ENCODE data around the gene BTRC.
"Not testable (repeated sequence)": the region's sequence is repeated elsewhere in the genome, so short reads cannot be mapped to it uniquely, and the experiment has no call there.

Gene BTRC

DNA sequence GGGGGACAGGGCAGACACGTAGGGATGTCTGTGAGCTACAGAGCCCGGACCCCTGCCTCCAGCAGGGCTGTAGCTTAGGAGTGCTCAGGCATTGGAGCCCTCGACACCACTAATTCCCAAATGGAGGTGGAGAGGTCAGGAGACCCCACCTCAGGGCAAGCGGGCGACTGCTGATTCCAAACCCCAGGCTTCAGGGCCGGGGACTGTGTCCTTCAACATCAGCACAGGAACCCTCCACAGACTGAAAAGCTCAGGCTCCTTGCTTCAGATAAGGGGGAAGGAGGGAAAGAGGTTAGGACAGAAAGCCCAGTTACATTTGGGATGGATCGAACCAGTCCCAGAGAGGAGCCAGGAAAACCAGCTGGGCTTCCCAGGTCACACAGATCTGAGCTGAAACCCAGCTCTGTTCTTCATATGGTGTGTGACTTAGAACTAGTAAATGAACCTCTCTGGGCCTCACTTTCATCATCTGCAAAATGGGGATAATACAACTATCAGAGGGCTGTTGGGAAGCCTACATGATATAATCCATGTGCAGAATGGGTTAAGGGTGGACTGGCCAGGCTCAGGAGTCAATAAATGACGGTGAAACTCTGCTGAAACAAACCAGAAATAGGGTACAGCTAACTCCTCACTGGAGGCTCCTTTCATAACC lies 217.4 kb downstream of the BTRC start:
- DNase-seq = no peak

DNA sequence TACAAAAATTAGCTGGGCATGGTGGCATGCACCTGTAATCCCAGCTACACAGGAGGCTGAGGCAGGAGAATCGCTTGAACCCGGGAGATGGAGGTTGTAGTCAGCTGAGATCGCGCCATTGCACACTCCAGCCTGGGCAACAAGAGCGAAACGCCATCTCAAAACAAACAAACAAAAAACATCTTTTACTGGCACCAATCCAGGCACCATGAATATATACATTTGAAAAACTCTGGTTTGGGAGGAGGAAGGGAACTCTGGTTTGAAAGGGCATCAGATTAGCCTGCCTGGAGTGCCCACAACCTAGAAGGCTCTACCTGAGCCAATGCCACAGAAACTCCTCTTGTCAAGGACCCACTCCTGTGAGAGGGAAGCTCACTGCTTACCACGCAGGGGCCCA lies 218.2 kb downstream of the BTRC start:
- DNase-seq = no peak

DNA sequence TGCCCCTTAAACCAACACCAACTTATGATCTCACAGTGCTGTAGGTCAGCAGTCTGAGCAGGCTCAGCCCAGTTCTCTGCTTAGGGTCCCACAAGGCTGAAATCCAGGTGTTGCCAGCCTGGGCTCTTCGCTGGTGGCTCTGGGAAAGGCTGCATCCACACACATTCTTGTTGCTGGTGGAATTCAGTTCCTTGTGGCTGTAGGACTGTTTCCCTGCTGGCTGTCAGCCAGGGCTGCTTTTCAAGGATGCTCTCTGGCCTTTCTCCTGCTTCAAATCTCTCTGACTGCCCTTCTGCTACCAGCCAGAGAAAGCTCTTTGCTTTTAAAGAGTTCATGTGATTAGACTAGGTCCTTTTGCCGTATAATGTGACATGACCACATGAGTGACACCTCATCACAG lies 218.8 kb downstream of the BTRC start:
- no peak for DNase-seq

DNA sequence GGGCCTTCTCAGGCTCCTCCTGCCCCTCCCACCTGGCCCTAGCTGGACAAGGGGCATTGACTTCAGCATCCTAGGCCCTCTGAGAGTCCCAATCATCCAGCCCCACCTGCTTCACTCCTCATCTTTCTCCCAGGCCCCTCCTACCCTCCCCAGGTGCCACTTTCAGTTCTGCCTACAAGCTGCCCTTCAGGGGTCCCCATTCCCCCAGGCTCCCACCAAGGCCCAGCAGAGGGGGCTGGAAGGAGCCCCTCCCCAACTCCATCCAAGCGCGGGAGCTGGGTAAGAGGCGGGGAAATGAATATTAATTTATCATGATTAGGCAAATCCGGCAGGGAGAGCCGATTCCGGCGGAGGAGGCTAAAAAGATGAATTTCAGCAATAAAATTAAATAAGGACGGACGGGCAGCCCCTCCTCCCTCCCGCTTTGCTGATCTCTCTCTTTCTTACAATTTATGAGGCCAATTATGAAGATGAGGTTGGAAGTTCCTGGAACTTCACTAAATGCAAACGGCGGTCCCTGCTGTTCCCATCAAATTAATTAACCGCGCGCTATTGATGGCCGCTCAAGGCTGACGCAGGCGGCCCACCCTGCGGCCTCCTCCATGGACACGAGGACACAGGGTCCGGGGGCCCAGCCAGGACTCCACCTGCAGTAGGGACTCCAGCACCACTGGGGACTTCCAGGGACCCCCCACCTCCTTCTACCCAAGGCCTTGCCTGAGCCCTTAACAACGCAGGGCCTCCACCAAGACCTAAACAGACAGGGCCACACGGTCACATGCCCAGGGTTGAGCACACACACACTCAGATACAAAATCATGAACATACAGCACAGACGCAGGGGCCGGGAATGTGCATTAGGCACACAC lies 220.2 kb downstream of the BTRC start:
- no peak for DNase-seq

DNA sequence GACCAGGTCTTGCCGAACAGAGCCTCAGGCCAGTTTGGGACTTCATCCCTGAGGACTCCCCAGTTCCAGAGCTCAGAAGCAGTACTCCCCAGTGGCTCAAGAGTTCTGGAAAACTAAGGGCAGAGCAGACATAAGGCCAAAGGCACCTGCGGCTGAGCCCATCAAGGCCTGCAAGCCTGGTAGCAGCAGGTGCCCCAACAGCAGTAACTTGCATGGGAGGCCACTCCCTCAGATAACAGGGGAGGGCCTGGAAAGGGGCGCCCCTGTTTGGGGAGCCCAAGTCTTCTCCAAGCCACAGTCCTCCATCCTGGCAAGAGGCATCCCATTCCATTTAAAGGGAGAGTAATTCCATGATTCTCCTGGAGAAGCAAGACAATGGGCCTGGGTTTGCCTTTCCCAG lies 221.1 kb downstream of the BTRC start:
- DNase-seq = no peak

DNA sequence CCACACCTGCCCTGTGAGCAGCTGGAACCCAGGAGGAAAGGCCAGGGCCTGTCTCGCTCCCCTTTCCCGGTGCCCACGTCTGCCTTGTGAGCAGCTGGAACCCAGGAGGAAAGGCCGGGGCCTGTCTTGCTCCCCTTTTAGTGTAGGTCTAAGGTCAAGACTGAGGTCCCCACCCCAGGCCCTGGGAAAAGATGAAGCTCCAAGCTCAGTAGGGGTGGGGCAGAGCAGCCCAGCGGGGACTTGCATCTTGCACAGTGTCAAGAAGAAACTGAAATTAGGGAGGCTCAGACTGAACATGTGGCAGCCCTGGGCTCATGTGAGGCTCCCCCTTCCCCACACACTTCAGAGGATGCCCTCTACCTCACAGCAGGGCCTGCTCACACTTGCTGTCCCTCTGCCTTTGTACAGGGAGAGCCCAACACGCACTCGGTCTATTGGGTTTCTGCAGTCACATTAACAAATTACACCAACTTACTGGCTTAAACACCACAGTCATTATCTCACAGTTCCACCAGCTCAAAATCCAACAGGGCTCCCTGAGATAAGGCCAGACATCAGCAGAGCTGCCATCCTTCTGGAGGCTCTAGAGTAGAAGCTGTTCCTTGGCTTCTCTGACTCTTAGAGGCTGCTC lies 221.7 kb downstream of the BTRC start:
- DNase-seq = no peak

DNA sequence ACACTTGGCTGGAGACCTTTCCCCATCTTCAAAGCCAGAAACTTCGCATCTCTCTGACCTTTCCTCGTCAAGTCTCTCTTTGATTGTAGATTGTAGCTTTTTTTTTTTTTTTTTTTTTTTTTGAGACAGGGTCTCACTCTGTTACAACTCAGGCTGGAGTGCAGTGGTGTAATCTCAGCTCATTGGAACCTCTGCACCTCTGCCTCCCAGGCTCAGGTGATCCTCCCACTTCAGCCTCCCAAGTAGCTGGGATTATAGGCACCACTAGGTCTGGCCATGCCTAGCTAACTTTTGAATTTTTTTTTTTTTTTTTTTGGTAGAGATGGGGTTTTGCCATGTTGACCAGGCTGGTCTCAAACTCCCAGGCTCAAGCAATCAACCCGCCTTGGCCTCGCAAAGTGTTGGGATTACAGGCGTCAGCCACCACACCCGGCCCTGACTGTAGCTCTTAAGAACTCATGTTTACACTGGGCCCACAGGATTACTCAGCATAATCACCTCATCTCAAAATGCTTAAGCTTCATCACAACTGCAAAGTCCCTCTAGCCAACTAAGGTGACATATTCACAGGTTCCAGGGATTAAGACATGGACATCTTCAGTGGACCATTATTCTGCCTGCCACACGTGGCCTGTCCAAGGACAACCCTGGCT lies 222.4 kb downstream of the BTRC start:
- no peak for DNase-seq

DNA sequence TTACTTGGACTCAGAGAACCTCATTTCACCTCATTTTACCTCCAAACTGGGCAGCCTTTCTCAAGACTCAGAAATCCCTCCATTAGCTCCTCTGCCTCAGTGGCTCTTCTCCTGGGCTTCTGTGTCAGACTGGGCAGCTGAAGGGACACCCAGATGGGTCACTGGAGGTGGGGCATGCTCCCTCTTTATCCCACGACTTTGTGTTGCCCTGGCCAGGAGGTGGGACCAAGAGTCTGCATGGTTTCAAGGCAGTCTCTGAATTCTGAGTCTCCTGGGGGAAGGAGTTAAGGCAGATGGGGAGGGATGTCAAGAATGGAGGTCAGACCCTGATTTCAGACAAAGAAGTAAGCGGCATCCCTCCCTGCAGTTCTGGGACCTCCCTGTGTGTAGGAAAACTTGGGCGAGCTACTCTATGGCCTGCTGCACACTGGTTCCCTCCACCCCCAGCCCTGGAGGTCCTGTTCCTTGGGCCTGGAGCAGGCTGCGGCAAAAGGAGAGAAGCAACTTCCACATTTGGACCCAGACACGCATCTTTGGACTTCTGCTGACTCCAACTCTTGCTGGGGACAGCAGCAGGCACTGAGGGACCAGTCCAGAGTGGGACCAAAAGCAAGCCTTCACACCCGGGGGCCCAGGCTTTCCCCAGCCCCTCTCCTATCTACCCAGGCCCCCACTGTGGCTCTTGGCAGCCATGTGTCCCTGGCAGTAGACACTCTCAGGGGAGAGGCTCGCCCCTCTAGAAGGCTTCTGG lies 223.3 kb downstream of the BTRC start:
- no peak for DNase-seq

DNA sequence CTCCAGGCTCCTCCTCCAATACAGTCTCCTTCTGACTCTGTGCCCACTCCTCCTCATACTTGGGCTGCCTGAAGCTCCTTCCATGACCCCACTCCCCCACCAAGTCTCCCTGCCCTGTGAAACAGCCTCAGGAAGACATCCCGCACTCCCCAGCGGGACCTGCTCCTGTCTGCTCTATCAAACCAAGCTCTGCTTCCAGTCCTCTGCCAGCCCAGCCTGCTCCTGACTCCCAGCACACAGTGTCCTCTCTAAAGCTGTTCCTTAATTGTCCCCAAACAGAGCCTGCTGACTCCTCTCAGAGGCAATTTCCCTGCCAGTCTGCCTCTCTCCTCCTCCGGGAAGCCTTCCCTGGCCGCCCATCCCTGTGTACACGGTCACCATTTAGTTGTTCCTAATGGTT lies 224.2 kb downstream of the BTRC start:
- no peak for DNase-seq

DNA sequence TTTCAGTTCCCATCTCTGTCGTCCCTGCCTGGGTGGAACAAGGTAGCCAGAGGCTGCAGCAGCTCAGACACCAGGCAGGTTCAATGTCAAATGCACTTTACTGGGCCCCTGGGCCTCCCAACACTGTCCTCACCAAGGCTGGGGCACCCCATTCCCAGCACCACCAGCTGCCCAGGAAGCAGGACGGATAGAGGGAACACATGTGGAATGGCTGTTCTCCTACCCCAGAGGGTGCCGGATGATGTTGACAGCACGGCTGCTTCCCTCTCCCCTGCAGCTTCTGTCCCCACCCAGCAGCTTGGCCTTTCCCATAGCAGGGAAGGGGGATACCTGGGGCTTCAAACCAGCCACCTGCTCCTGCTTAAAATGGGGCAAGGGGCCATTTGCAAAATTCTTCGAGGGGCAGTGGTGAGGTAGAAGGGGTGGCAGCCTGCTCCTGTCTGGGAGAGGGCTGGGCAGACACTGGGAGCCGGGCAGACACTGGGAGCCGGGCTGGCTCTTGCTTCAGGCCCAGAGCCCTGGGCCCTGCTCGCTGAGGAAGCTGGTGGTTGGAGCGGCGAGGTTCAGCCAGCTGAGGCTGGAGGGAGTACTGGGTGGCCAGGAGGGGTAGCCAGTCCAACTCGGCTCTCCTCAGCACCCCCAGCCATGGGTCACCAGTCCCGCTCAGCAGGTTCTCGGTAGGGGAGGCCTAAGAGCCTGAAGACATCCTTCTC lies 225.0 kb downstream of the BTRC start:
- DNase-seq = no peak

DNA sequence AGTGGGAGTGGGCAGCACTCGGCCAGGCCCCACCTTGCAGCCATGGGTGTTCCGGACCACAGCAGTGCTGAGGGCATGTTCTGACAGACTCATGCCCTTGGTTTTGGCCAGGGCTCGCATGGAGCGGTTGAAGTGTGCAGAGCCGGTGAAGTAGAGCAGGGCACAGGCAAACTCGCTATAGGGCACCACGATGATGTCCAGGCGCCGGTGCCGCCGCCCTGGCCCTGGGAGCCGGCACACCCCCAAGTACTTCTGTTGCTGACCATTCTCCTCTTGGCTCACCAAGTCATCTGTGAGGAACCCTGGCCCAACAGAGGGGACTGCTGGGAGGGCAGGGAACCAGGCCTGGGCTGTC lies 225.5 kb downstream of the BTRC start:
- DNase-seq = no peak

DNA sequence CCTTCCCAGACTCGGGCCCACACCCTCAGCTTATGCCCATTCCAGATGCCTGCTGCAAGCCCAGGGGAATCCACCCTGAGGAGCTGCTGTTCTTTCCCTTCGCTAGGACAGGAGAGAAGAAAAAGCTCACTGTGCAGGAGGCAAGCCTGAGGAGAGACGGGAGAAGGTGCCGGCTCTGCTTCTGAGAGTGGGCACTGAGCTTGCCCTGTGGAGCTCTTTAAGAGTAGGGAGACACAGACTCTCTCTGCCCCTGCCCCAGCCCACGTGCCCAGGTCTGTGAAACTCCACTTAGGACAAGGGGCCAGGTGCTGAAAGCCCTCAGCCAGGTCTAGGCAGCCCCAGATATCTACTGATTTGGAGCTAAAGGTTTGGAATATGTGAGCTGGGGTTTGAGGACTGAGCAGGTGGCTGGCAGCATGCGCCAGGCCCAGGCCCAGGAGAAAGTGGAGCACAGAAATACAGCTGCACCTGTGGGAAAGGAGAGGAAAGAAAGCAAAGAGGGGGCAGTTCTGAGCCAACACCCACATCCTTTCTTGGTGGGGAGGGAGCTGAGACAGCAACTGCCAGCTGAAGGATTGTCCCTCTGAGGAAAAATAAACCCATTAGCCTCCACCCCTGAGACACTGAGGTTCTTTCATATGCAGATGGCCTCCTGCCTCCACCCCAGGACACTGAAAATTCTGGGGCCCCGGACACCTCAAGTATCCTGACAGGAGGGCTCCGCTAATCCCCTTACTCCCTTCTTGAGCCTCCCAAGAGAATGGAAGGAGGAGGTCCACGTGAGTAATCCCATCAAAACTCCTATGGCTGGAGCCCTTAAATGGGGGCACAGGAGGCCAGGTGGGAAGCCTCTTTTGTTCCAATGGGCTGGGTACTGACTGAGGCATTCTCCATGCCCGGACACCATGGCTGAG lies 226.8 kb downstream of the BTRC start:
- DNase-seq = no peak

DNA sequence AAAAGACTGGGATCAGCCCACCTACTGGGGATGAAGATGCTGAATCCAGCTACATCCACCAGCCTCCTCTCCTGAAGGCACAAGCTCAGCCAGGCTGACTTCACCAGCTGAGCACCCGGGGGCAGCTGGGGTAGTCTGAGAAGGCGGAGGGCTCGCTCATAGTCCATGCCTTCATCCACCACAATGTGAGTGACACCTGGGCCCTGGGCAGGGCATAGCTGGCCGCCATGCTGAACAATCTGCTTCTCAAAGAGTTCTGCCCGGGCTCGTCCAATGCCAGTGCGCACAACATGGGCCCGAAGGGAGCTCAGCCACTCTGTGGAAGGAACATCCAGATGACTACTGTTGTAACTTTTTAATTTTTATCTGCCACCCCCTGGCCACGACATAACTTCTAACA lies 231.9 kb downstream of the BTRC start:
- no peak for DNase-seq

DNA sequence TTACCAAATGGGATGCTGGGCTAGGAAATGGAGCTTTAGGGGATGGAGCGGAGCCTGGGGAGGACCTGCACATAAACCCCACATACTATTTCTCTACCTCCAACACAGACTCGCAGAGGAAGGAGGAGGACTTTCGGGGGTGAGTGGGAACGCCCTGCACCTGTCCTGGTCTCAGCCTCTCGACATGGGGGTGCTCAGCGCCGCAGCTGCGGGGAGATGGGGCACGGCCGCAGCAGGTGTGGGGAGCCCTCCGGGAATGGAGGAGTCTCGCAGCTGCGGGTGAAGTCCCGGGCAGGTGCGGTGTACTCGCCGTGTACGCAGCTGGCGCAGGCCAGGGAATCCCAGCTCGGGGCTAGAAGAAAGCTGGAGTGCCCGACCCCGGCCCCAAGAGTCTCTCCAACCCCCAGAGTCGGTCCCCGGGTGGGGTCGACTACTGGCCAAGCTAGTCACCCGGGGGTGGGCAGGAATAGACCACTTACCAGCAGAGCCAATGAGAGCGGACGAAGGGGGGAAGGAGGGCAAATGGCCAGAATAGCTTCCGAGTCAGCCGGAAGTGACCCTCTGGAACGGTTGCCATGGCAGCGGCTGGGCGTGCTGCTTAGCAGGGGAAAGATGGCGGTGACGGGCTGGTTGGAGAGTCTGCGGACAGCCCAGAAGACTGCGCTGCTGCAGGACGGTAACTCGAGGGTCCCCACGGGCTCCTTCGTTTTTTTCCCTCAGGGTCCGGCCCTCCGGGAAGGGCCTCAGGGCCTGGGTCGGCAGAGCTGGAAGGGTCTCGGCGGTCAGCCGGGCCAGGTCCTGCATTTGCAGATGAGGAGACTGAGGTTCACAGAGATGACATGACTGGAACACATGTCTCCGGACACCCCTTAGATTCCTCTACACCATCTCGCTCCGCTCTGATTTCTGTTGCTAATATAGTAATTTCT lies 234.0 kb downstream of the BTRC start, which contains the start of the genes DPCD and POLL:
Gene DPCD, plus strand, starts transcription at position 597 of the 929 bp plus-strand sequence. Its CDS starts 16 bp downstream, at position 613.
Gene POLL, minus strand, starts transcription at position 533 of the 929 bp plus-strand sequence. CDS start 897 bp downstream, outside the sequence.
- peak; percentile 94 for DNase-seq

DNA sequence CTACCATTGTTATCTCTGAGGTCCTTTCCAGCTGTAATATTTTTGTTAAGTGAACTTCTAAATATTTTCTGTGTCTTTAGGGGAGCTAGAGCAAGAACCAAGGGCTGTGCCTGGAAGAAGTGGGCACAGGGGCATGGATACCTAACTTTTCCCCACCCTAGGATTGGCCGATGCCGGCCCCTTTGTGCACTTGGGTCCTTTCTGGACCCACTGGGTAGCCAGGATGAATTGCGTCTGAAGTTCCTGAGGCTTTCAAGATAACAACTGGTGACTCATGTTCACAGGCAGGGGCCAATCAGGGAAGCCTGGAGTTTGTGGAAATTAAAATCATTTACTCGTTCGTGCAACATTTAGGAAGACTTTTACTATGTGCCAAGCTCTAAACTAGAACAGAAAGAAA lies 234.9 kb downstream of the BTRC start:
- no peak for DNase-seq

DNA sequence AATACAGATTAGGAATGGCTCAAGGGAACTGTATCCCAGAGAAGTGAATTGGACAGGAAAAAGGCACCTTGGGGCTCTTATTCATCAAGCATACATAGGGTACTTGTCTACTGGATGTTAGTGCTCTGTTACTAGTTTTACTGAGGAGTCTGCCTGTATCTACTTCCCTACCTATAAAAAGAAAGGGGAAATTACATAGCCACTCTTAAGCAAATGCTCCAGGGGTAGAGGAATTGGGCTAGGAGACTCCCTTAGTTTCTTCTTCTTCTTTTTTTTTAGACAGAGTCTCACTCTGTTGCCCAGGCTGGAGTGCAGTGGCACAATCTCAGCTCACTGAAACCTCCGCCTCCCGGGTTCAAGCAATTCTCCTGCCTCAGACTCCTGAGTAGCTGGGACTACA lies 239.4 kb downstream of the BTRC start:
- DNase-seq = not testable (repeated sequence)

DNA sequence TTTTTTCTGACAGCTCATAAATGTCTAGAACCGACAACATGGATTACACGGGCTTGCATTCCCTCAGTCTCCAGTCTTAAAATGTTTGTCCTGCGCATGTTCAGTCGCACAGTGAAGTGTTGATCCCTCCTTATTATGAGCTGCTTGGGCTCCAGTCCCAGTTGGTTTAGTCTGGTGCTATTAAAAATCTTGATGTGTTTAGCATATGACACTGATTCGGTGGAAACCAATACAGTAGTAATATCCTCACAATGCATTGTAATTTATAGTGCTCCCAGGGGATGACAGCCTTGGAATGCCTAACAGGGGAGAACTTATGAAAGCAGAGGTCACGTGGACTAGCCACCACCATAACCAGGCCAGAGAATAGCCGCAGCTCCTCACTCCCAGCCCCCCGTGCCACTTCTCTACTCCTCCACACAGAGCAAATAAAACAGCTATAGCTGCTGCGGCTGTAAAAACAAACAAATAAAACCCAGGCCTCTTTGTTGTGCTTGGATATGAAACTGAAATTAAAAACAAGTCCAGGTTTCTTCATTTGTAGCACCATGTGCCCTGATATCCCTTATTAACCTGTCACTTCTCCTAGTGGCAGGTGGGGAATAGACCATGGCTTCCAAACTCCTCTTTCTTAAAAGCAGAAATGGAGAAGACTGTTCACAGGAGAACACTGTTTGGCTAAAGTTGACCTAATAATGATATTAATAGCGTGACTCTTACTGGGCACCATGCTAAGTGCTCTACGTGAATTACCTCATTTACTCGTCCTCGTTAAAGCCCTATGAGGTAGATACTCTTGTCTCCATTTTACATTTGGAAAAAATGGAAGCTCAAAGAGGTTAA lies 241.8 kb downstream of the BTRC start:
- no peak for DNase-seq

DNA sequence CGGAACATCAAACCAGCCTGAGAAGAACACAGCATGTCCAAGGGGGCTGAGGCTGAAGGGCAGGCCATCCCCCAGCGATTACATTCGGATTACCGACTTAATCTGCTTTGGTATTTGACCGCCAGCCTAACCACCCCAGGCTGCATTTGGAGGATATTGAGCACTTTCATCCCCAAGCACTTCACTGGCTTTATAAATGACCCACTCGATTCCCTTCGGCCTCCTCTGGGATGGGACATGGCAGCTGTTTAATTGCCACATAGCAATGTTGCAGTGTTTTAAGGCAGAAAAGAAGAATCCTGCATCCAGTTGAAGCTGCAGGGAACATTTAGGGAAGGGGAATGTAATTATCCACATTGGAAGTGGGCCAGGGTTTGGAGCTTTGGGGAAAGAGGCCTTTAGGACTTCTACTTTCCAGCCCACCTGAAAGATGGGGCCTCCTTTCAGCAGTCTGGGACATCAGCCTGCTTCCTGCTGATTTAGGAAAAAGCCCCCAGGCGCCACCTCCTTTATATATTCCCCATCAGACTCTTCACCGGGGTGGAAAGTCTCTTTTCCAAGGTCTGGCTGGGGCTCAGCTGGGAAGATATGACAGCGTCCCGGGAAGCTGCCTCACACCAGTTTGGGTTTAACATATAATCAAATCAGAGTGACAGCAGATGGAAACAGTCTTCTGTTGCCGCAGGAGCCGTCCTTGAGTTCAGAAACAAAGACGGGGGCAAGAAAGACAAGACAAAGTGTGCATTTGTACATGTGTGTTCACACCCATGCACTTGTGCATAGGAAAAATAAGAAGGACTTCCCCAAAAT lies 243.3 kb downstream of the BTRC start:
- no peak for DNase-seq
